Measurements from ENCODE around the gene SCUBE1. TPM values are rescaled to one million over a fixed set of nuclear protein-coding genes. Genes with fewer than 3 reads are reported as not detected.

The SCUBE1 gene
- total RNA-seq, 1 experiment from 2014 or later = 0.54 TPM

- no peak for TF ChIP-seq CTCF (IDR thresholded peaks at IDR 0.05; ENCODE audit: unreplicated experiment)
- H3K9me3 Mint-ChIP-seq (ENCODE audit: low read depth, unreplicated experiment) = no peaks in the 10 kb centered on the region
- CTCF ChIA-PET = no interaction called here
- BruUV-seq (replicated peaks) = no TSS peak
- peaks cover 69% of the 10 kb centered on the region for H3K27me3 Mint-ChIP-seq (ENCODE audit: unreplicated experiment)
- intact Hi-C loops (cut with micrococcal nuclease; ENCODE audit: unreplicated experiment) = no loop called here
- no peak for DNase-seq
- peaks cover 11% of the 10 kb centered on the region for H3K4me1 Mint-ChIP-seq (ENCODE audit: low read depth, unreplicated experiment)
- no peak overlapping the region for H3K27ac Mint-ChIP-seq (ENCODE audit: unreplicated experiment)
- no peak overlapping the region for H3K4me3 Mint-ChIP-seq (ENCODE audit: low read depth, unreplicated experiment)
- H3K36me3 Mint-ChIP-seq (ENCODE audit: insufficient read depth, unreplicated experiment) = no peaks in the 10 kb centered on the region
These were observed 124.4 kb downstream of the SCUBE1 start for GRCh38 chr22:43218786-43219185.

GRCh38 chr22:43217285-43218030 is 125.7 kb downstream of the SCUBE1 start:
- DNase-seq = no peak
- H3K36me3 Mint-ChIP-seq (ENCODE audit: insufficient read depth, unreplicated experiment) = no peaks in the 10 kb centered on the region
- CTCF ChIA-PET = no interaction called here
- H3K27me3 Mint-ChIP-seq (ENCODE audit: unreplicated experiment) = peaks cover 61% of the 10 kb centered on the region
- no peak for TF ChIP-seq CTCF (IDR thresholded peaks at IDR 0.05; ENCODE audit: unreplicated experiment)
- no TSS peak for BruUV-seq (replicated peaks)
- H3K27ac Mint-ChIP-seq (ENCODE audit: unreplicated experiment) = no peak overlapping the region
- peaks cover 11% of the 10 kb centered on the region for H3K4me1 Mint-ChIP-seq (ENCODE audit: low read depth, unreplicated experiment)
- intact Hi-C loops (cut with micrococcal nuclease; ENCODE audit: unreplicated experiment) = no loop called here
- no peaks in the 10 kb centered on the region for H3K9me3 Mint-ChIP-seq (ENCODE audit: low read depth, unreplicated experiment)
- H3K4me3 Mint-ChIP-seq (ENCODE audit: low read depth, unreplicated experiment) = no peak overlapping the region

DNA sequence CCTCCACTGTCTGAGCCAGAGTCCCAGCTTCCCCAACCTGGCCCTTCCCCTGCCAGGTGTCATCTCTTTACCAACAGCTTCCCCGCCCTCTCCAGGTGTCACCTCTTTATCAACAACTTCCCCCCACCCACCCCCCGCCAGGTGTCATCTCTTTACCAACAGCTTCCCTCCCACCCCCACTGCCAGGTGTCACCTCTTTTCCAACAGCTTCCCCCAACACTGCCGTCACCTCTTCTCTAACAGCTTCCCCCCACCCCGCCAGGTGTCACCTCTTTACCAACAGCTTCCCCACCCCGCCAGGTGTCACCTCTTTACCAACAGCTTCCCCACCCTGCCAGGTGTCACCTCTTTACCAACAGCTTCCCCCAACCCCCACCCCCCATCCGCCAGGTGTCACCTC is 126.4 kb downstream of the SCUBE1 start:
- Mint-ChIP-seq H3K9me3 (ENCODE audit: low read depth, unreplicated experiment) (no peaks in the 10 kb centered on the region), H3K4me1 (ENCODE audit: low read depth, unreplicated experiment) (peaks cover 11% of the 10 kb centered on the region), H3K36me3 (ENCODE audit: insufficient read depth, unreplicated experiment) (no peaks in the 10 kb centered on the region), H3K4me3 (ENCODE audit: low read depth, unreplicated experiment) (no peak overlapping the region), H3K27ac (ENCODE audit: unreplicated experiment) (no peak overlapping the region), H3K27me3 (ENCODE audit: unreplicated experiment) (peaks cover 61% of the 10 kb centered on the region)
- no peak for TF ChIP-seq CTCF (IDR thresholded peaks at IDR 0.05; ENCODE audit: unreplicated experiment)
- DNase-seq = no peak
- CTCF ChIA-PET = no interaction called here
- intact Hi-C loops (cut with micrococcal nuclease; ENCODE audit: unreplicated experiment) = no loop called here
- no TSS peak for BruUV-seq (replicated peaks)

DNA sequence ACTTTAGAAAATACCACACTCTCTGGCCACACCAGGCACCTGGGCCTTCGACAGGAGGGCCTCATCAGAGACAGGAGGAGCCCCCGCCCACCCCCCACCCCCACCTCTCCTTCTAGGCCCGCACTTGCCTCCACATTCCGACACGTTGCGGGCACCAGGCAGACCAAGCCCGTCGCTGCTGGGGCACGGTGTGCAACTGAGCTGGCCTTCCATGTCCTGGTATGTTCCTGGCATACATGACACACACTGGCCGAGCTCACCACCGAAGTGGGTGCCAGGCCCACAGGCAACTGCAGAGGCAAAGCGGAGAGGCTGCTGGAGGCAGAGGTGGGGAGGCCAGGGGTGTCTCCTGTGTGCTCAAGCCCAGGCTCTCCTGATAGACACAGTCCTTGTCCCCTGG is 129.2 kb downstream of the SCUBE1 start:
- Mint-ChIP-seq H3K4me1 (ENCODE audit: low read depth, unreplicated experiment) (peaks cover 6% of the 10 kb centered on the region), H3K9me3 (ENCODE audit: low read depth, unreplicated experiment) (no peaks in the 10 kb centered on the region), H3K27ac (ENCODE audit: unreplicated experiment) (no peak overlapping the region), H3K36me3 (ENCODE audit: insufficient read depth, unreplicated experiment) (no peaks in the 10 kb centered on the region), H3K27me3 (ENCODE audit: unreplicated experiment) (peaks cover 75% of the 10 kb centered on the region), H3K4me3 (ENCODE audit: low read depth, unreplicated experiment) (no peak overlapping the region)
- no peak for DNase-seq
- intact Hi-C loops (cut with micrococcal nuclease; ENCODE audit: unreplicated experiment) = no loop called here
- no TSS peak for BruUV-seq (replicated peaks)
- CTCF ChIA-PET = no interaction called here
- TF ChIP-seq CTCF (IDR thresholded peaks at IDR 0.05; ENCODE audit: unreplicated experiment) = no peak
